Measurements from ENCODE around the gene LAMA4. TPM values are rescaled to one million over a fixed set of nuclear protein-coding genes. Genes with fewer than 3 reads are reported as not detected.

LAMA4 gene
- total and polyA plus RNA-seq, 4 donors, result 2.1 to 6.0 (median 3.5) TPM

DNA sequence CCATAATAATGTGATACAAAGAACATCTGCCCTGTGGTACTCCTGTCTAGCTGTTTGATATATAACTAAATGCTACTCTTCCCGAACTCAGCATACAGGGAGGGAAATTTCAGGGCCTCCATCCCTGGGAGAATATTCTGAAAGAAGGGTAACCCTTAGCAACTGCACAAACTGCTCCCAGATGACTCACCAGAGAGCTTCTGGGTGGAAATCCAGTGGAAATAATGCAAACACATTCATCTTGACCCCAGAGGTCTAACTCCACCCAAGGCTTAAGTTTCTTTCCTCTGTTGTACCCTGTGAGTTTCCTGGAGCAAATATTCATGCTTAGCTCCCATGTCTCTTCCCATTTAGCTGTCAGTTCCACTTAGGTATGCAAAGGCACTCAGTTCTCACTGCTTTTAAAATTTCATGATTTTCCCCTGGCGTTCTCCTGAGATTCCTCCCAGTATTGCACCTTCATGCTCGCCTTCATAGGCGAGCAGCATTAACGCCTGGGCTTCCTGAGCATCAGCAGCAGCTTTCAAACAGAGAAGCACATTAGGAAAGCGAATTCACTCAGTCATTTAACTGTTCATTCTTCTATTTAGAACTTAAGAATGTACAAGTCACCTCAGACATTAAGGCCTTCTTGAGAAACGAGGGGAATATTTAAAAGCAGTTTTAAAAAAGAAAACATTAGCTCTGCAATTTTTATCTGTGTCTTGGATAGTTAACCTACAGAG, 43.8 kb upstream of the LAMA4 start:
- no peak for DNase-seq (ENCODE audit: low spot score)
- H3K9ac ChIP-seq (ENCODE audit: low read depth in 1 of 2, low read length in 2 of 2), result no peak overlapping the region
- no peaks in the 10 kb centered on the region for H3K27me3 ChIP-seq (ENCODE audit: control insufficient read depth in 4 of 4, insufficient read depth in 4 of 4, low read length in 3 of 4)
- no peaks in the 10 kb centered on the region for H3K9me3 ChIP-seq (ENCODE audit: control insufficient read depth in 4 of 4, low read length in 3 of 4)
- H3K27ac ChIP-seq (ENCODE audit: low read depth in 1 of 2, low read length in 2 of 2), result no peak overlapping the region
- H3K36me3 ChIP-seq (ENCODE audit: control insufficient read depth in 4 of 4, insufficient read depth in 3 of 4, low read depth in 1 of 4, low read length in 3 of 4), result no peaks in the 10 kb centered on the region
- 89% methylated on average over 7 of the region's 7 CpGs for WGBS
- no peak for TF ChIP-seq JUND (IDR thresholded peaks at IDR 0.05)
- no peak for TF ChIP-seq RXRA (IDR thresholded peaks at IDR 0.05)
- no peak for TF ChIP-seq FOXA1 (IDR thresholded peaks at IDR 0.05)
- TF ChIP-seq, protein P1, sequence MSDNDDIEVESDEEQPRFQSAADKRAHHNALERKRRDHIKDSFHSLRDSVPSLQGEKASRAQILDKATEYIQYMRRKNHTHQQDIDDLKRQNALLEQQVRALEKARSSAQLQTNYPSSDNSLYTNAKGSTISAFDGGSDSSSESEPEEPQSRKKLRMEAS (IDR thresholded peaks at IDR 0.05), result no peak
- no peak for TF ChIP-seq SP1 (IDR thresholded peaks at IDR 0.05)
- no peak overlapping the region for H3K4me3 ChIP-seq (ENCODE audit: low read depth in 1 of 3, low read length in 3 of 3)
- no peaks in the 10 kb centered on the region for H3K4me1 ChIP-seq (ENCODE audit: control insufficient read depth in 4 of 4, insufficient read depth in 4 of 4, low read length in 3 of 4)

DNA sequence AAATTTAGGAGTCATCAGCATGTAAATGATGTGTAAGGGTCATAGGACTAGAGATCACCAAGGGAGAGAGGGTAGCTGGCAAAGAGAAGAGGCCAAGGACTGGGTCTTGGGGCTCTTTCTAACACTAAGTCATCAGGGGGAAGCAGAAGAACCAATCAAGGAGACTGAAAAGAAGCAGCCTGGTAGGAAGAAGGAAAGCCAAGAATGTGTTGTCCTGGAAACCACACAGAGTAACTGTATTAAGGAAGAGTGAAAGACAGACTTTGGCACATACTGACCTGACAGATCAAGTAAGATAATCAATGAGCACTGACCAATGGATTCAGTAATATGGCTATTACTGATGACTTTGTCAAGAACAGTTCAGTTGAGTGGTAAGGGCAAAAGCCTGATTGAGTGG, 42.3 kb upstream of the LAMA4 start:
- no peaks in the 10 kb centered on the region for H3K36me3 ChIP-seq (ENCODE audit: control insufficient read depth in 4 of 4, insufficient read depth in 3 of 4, low read depth in 1 of 4, low read length in 3 of 4)
- no peak overlapping the region for H3K27ac ChIP-seq (ENCODE audit: low read depth in 1 of 2, low read length in 2 of 2)
- no peak overlapping the region for H3K9ac ChIP-seq (ENCODE audit: low read depth in 1 of 2, low read length in 2 of 2)
- no peaks in the 10 kb centered on the region for H3K27me3 ChIP-seq (ENCODE audit: control insufficient read depth in 4 of 4, insufficient read depth in 4 of 4, low read length in 3 of 4)
- no peak overlapping the region for H3K4me3 ChIP-seq (ENCODE audit: low read depth in 1 of 3, low read length in 3 of 3)
- no peaks in the 10 kb centered on the region for H3K4me1 ChIP-seq (ENCODE audit: control insufficient read depth in 4 of 4, insufficient read depth in 4 of 4, low read length in 3 of 4)
- DNase-seq (ENCODE audit: low spot score), result no peak
- TF ChIP-seq HNF4A (conservative IDR thresholded peaks at IDR 0.05), result no peak
- TF ChIP-seq TAF1 (conservative IDR thresholded peaks at IDR 0.05), result no peak
- TF ChIP-seq RXRA (IDR thresholded peaks at IDR 0.05), result no peak
- TF ChIP-seq EGR1 (IDR thresholded peaks at IDR 0.05; ENCODE audit: low read depth in 2 of 2), result no peak
- TF ChIP-seq, protein P2, sequence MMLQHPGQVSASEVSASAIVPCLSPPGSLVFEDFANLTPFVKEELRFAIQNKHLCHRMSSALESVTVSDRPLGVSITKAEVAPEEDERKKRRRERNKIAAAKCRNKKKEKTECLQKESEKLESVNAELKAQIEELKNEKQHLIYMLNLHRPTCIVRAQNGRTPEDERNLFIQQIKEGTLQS (IDR thresholded peaks at IDR 0.05), result no peak
- TF ChIP-seq YY1 (IDR thresholded peaks at IDR 0.05), result no peak
- TF ChIP-seq FOXA2 (IDR thresholded peaks at IDR 0.05), result no peak
- TF ChIP-seq NR2F2 (IDR thresholded peaks at IDR 0.05), result no peak
- TF ChIP-seq GABPA (IDR thresholded peaks at IDR 0.05 in 1 of 2, conservative IDR thresholded peaks at IDR 0.05 in 1 of 2), result no peak
- TF ChIP-seq, protein P3, sequence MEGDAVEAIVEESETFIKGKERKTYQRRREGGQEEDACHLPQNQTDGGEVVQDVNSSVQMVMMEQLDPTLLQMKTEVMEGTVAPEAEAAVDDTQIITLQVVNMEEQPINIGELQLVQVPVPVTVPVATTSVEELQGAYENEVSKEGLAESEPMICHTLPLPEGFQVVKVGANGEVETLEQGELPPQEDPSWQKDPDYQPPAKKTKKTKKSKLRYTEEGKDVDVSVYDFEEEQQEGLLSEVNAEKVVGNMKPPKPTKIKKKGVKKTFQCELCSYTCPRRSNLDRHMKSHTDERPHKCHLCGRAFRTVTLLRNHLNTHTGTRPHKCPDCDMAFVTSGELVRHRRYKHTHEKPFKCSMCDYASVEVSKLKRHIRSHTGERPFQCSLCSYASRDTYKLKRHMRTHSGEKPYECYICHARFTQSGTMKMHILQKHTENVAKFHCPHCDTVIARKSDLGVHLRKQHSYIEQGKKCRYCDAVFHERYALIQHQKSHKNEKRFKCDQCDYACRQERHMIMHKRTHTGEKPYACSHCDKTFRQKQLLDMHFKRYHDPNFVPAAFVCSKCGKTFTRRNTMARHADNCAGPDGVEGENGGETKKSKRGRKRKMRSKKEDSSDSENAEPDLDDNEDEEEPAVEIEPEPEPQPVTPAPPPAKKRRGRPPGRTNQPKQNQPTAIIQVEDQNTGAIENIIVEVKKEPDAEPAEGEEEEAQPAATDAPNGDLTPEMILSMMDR (IDR thresholded peaks at IDR 0.05; ENCODE audit: low read depth, low read length, missing input control), result no peak
- TF ChIP-seq FOXA1 (IDR thresholded peaks at IDR 0.05), result no peak
- TF ChIP-seq RAD21 (IDR thresholded peaks at IDR 0.05), result no peak
- TF ChIP-seq SP1 (IDR thresholded peaks at IDR 0.05), result no peak
- TF ChIP-seq, protein P1 (IDR thresholded peaks at IDR 0.05), result no peak
- TF ChIP-seq, protein P4, sequence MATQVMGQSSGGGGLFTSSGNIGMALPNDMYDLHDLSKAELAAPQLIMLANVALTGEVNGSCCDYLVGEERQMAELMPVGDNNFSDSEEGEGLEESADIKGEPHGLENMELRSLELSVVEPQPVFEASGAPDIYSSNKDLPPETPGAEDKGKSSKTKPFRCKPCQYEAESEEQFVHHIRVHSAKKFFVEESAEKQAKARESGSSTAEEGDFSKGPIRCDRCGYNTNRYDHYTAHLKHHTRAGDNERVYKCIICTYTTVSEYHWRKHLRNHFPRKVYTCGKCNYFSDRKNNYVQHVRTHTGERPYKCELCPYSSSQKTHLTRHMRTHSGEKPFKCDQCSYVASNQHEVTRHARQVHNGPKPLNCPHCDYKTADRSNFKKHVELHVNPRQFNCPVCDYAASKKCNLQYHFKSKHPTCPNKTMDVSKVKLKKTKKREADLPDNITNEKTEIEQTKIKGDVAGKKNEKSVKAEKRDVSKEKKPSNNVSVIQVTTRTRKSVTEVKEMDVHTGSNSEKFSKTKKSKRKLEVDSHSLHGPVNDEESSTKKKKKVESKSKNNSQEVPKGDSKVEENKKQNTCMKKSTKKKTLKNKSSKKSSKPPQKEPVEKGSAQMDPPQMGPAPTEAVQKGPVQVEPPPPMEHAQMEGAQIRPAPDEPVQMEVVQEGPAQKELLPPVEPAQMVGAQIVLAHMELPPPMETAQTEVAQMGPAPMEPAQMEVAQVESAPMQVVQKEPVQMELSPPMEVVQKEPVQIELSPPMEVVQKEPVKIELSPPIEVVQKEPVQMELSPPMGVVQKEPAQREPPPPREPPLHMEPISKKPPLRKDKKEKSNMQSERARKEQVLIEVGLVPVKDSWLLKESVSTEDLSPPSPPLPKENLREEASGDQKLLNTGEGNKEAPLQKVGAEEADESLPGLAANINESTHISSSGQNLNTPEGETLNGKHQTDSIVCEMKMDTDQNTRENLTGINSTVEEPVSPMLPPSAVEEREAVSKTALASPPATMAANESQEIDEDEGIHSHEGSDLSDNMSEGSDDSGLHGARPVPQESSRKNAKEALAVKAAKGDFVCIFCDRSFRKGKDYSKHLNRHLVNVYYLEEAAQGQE (IDR thresholded peaks at IDR 0.05), result no peak
- TF ChIP-seq, protein P5, sequence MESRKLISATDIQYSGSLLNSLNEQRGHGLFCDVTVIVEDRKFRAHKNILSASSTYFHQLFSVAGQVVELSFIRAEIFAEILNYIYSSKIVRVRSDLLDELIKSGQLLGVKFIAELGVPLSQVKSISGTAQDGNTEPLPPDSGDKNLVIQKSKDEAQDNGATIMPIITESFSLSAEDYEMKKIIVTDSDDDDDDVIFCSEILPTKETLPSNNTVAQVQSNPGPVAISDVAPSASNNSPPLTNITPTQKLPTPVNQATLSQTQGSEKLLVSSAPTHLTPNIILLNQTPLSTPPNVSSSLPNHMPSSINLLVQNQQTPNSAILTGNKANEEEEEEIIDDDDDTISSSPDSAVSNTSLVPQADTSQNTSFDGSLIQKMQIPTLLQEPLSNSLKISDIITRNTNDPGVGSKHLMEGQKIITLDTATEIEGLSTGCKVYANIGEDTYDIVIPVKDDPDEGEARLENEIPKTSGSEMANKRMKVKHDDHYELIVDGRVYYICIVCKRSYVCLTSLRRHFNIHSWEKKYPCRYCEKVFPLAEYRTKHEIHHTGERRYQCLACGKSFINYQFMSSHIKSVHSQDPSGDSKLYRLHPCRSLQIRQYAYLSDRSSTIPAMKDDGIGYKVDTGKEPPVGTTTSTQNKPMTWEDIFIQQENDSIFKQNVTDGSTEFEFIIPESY (IDR thresholded peaks at IDR 0.05), result no peak
- no peaks in the 10 kb centered on the region for H3K9me3 ChIP-seq (ENCODE audit: control insufficient read depth in 4 of 4, low read length in 3 of 4)

Data from liver (tissue), 9 donors.